Mucosa of rectum (tissue), 2 donors: Measurements from ENCODE around the gene IGLL5.

ENCODE experiments used
- H3K27ac ChIP-seq, 2 donors: one replicate each; pipeline ENCODE4 v1.7.0; 2013; ENCODE audit warnings: inconsistent platforms in 2 of 2, low read depth in 2 of 2, low read length in 2 of 2
- H3K27me3 ChIP-seq, 2 donors: one replicate each; pipeline ENCODE4 v1.7.0; 2013; ENCODE audit warnings: low read length in 2 of 2; ENCODE audit not compliant: control insufficient read depth in 2 of 2, insufficient read depth in 2 of 2
- H3K36me3 ChIP-seq, 2 donors: one replicate each; pipeline ENCODE4 v1.7.0; 2013; ENCODE audit warnings: low read length in 2 of 2; ENCODE audit not compliant: control insufficient read depth in 2 of 2, insufficient read depth in 2 of 2
- H3K4me1 ChIP-seq, 2 donors: one replicate each; pipeline ENCODE4 v1.7.0; 2013; ENCODE audit warnings: low read length in 2 of 2, mild to moderate bottlenecking in 1 of 2; ENCODE audit not compliant: control insufficient read depth in 2 of 2, insufficient read depth in 2 of 2
- H3K4me3 ChIP-seq, 2 donors: one replicate each; pipeline ENCODE4 v1.7.0; 2013; ENCODE audit warnings: low read length in 2 of 2
- H3K9ac ChIP-seq, 2 donors: one replicate each; pipeline ENCODE4 v1.7.0; 2013; ENCODE audit warnings: low read length in 2 of 2, low read depth in 1 of 2, mild to moderate bottlenecking in 1 of 2
- H3K9me3 ChIP-seq, 2 donors: one replicate each; pipeline ENCODE4 v1.7.0; 2013; ENCODE audit warnings: low read length in 2 of 2; ENCODE audit not compliant: control insufficient read depth in 2 of 2
- donor health status: healthy.
- donor health status: Normal muscosa, but diverticular disease.

IGLL5 gene

DNA sequence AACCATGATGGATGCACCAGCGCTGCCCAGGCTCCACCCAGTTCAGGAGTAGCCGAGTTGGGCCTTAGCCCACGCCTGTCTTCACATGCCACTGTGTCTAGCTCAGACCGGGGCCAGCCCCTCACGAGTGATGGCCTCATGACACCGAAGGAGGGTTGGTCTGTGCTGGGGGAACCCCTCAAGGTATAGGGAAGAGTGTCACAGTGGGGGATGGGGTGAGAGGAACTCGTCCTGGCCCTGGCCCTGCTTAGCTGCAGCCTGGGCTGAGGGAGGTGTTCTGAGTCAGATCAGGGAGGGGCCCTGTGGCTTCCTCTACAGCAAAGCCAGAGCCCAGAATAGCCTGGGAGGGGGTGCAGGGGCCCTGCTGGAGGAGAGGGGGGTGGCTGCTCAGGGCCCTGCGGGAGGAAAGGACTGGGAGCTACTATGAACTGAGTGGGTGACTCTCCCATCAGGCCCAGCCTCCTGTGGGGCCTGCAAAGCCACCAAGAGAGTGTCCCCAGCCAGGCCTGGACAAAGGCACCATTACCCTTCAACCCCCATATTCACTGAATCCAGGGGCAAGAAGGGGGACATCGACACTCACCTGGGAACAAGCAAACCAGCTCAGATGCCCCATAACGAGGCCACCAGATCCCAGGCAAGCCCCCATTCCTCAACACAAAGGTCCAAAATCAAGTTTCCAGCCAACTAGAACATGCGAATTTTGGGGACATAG lies 41.2 kb downstream of the IGLL5 start:
- peaks cover 3 to 5% of the 10 kb centered on the region in 2 donors for H3K4me1 ChIP-seq
- no peak overlapping the region for H3K4me3 ChIP-seq
- no peaks in the 10 kb centered on the region for H3K9me3 ChIP-seq
- H3K36me3 ChIP-seq = no peaks in the 10 kb centered on the region
- peak overlapping the region; percentile 25 to 80 for H3K27ac ChIP-seq
- no peaks in the 10 kb centered on the region for H3K27me3 ChIP-seq
- no peak overlapping the region for H3K9ac ChIP-seq

DNA sequence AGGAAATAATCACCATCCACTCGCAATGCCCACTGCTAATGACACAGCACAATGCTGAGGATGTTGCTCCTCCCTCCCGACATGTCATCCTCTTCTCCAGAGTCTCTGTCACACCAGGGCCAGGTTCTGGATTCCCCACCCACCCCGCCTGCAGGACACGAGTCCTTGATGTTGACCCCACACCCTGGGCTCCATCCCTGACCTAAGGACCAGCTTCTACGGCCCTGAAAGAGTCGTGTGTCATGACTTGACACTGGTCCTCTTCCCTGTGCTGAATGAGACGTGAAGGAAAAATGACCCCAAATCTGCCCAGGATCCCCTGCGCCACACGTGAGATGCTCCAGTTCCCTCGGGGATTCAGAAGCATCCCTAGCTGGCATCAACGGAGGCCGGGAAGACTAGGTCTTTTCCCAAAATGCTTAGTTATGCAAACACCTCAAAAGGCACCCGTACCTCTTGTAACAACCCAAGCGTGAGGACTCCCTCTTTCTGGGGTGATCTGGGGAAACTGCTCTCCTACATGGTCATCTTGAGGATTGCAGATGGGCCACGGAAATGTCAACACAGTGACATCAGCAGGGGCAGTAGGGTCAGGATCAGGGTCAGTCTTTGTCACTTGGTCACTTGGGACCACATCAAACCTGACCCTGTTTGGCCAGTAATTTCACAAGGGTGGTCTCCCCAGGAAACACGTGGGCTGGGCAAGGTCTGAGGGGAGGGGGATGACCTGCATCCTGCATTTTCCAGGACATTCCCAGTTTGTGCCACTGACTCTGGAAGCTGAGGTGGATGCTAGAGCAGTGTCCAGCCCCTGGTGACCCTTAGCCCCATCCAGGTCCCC lies 42.0 kb downstream of the IGLL5 start:
- Histone ChIP-seq H3K27me3 (no peaks in the 10 kb centered on the region), H3K9me3 (no peaks in the 10 kb centered on the region), H3K9ac (no peak overlapping the region), H3K4me1 (peaks cover 3 to 5% of the 10 kb centered on the region in 2 donors), H3K27ac (peak overlapping the region in 1 of 2 donors; percentile 77), H3K4me3 (no peak overlapping the region), H3K36me3 (no peaks in the 10 kb centered on the region)

DNA sequence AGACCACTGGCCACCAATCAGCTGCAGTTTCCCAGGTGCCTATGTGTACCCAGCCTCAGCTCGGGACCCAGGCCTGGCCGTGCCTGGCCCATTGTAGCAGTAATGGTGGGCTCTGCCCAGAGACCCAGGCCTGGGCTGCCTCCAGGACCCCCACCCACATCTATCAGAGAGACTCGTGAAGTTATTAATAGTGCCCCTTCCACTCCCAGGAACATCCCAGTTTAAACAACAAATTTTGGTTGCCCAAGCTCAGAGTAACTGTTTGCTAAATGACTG lies 42.5 kb downstream of the IGLL5 start:
- H3K4me1 ChIP-seq = peaks cover 3 to 5% of the 10 kb centered on the region in 2 donors
- no peaks in the 10 kb centered on the region for H3K27me3 ChIP-seq
- H3K9me3 ChIP-seq = no peaks in the 10 kb centered on the region
- H3K27ac ChIP-seq = peak overlapping the region in 1 of 2 donors; percentile 77
- H3K4me3 ChIP-seq = no peak overlapping the region
- H3K9ac ChIP-seq = no peak overlapping the region
- no peaks in the 10 kb centered on the region for H3K36me3 ChIP-seq

DNA sequence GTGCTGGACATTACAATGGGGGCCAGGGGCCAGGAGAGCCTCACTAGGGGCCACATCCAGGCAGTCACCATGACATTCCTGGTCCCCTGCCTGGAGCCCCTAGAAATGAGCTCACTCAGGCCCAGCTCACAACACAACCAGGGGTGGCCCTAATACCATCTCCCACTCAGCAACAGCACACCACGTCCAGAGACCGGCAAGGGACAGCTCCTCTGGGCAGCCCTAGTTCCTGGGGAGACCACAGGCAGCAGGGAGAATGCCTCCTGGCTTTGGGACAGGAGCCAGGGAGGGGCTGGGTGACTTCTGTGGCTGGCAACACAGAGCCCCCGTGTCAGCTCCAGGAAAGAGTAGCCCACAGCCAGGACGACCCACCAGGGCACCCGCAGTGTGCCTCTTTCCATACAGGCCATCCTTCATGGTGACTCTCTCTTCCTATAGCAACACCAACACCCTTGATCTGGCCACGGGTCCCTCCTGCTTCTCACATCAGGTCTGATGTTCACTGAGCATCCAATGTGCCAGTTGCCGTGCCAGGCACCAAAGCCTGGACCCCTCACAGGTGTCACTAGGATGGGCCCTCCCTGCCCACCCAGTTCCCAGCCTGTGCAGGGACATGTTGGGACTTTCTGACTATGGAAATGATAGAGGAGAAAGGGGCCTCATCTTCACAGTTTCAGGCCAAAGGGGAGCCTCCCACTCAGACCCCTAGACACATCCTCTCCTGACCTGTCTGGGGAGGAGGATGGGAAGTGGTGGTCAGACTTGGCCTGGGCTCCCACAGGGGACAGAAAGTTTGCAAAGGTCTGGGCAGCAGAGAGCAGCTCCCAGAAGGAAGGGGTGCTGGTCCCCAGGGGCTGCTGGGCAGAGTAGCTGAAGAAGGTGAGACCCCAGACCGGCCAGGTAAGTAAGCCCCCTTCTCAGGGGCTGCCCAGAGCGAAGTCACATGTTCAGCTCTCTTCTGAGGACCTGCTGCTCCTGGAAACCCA lies 43.2 kb downstream of the IGLL5 start:
- Histone ChIP-seq H3K9me3 (no peaks in the 10 kb centered on the region), H3K27ac (peak overlapping the region; percentile 29 to 77), H3K4me1 (peaks cover 3 to 5% of the 10 kb centered on the region in 2 donors), H3K9ac (no peak overlapping the region), H3K4me3 (no peak overlapping the region), H3K36me3 (no peaks in the 10 kb centered on the region), H3K27me3 (no peaks in the 10 kb centered on the region)

DNA sequence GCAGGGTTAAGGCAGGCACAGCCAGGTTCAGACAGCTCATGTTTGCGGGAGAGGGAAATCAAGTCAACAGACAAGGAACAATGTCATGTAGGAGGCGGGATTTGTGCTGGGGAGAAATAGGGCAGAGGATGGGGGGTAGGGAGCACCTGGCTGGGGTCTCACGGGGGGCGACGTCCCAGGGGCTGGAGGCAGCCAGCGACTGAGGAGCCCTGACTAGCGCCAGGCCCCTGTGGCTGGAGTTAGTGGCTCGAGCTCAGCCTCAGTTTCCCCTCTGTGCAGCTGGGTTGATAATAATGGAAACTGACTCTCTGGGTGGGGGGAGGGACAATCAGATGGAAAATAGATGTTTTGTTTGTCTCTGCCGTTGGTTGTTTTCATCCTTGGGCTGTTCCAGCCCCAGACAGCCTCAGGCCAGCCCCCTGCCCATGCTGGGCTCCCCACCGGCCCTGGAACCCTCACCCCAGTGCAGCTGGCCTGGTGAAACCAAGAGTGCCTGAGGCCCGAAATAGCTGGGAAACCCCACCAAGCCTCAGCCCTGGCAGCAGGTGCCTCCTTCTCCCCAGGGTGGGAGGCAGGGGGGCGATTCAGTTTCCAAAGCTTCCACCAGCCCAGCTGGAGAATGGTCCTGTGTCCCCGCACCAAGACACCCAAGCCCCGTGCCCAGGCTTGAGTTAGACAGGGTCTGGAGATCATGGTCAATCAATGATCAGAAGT lies 44.1 kb downstream of the IGLL5 start:
- no peak overlapping the region for H3K4me3 ChIP-seq
- no peaks in the 10 kb centered on the region for H3K36me3 ChIP-seq
- H3K9me3 ChIP-seq = no peaks in the 10 kb centered on the region
- no peak overlapping the region for H3K9ac ChIP-seq
- no peaks in the 10 kb centered on the region for H3K27me3 ChIP-seq
- H3K27ac ChIP-seq = peak overlapping the region; percentile 29 to 77
- peaks cover 3 to 5% of the 10 kb centered on the region in 2 donors for H3K4me1 ChIP-seq

DNA sequence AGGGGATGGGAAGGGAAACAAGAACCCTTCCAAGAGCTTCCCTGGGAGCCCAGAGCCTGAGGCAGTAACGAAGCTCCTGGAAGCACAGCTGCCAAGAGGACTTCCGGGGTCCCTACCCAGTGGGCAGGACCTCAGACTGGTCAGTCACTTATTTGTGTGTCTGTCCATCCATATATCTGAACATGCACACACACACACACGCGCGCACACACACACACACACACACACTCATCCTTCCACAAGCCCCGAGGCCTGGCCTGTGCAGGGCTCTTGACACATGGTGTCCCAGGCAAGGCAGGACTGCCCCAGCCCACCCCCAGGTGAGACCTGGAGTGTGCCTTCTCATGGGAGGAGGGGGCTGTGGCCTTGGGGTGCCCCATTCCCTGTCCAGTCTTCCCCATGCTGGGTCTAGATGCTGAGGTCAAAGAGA lies 44.9 kb downstream of the IGLL5 start:
- Histone ChIP-seq H3K9ac (no peak overlapping the region), H3K4me3 (no peak overlapping the region), H3K27me3 (no peaks in the 10 kb centered on the region), H3K4me1 (peaks cover 3% of the 10 kb centered on the region in 2 donors), H3K27ac (peak overlapping the region; percentile 33 to 77), H3K9me3 (no peaks in the 10 kb centered on the region), H3K36me3 (no peaks in the 10 kb centered on the region)

DNA sequence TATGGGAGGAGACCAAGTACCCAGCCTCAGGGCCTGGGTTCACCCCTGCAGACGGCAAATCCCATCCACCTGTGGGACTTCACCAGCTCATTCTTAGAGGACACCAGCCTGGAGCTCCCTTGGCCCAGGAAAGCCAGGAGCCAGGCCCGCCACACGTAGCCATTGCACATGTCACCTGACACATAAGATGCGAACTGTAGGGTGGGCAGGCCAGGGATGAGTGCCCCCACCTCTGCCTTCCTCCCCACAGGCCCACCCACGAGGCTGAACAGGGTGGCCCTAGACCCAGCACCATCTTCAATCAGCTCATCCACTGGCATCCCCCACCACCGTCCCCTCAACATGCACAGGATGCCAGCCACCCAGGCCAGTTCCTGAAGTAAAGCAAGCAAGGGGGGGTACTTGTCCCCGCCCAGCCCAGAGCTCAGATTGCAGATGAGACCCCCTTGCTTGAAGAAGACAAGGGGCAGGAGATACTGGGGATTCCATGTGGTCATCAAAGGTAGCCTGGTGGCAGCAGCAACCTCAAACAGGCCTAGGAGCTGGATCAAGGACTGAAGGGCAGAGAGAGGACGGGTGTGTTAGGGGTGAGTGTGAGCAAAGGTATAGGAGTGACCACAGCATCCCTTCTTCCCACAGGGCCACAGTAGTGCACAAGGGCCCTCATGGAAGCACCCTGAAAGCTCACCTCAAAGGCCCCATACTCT lies 45.6 kb downstream of the IGLL5 start:
- Histone ChIP-seq H3K9me3 (no peaks in the 10 kb centered on the region), H3K27ac (peak overlapping the region; percentile 33 to 77), H3K4me1 (peaks cover 3% of the 10 kb centered on the region in 2 donors), H3K4me3 (no peak overlapping the region), H3K9ac (no peak overlapping the region), H3K36me3 (no peaks in the 10 kb centered on the region), H3K27me3 (no peaks in the 10 kb centered on the region)

DNA sequence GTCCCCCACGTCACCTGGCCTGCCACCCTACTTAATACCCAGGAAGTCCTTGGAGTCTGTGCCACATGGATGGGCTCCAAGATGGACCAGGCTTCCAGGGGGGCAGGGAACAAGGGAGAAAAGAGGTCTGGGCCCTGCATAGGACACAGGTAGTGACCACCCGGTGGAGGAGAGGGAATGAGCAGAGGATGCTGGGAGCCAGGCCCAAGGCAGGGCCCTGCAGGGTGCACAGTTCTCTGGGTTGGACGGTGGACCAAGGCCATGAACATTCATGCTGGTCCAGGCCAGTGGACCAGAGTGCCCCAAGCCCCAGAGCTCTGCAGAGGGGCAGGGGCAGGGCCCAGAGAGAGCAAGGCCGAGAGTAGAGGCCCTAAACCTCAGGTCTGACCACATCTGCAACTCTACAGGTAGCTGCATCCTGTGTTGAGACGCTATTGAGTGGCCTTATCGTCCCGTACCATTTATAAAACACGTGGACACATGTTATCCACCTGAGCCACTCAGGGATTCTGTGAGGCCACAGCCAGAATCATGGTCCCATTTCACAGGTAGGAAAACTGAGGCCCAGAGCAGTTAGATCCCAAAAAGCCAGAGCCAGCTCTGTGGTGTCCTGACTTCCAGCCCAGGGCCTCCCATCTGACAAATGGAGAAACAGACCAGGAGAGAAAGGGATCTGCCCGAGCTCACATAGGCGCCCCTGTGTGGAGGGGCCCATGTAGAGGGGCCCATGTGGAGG lies 46.4 kb downstream of the IGLL5 start:
- Histone ChIP-seq H3K9ac (no peak overlapping the region), H3K36me3 (no peaks in the 10 kb centered on the region), H3K27me3 (no peaks in the 10 kb centered on the region), H3K9me3 (no peaks in the 10 kb centered on the region), H3K4me3 (no peak overlapping the region), H3K4me1 (peaks cover 3% of the 10 kb centered on the region in 2 donors), H3K27ac (peak overlapping the region in 1 of 2 donors; percentile 77)
